CD14-positive monocyte (primary cell): Measurements from ENCODE around the gene ANTXR2. TPM values are rescaled to one million over a fixed set of nuclear protein-coding genes. Genes with fewer than 3 reads are reported as not detected.

ENCODE experiments used
- DNase-seq, 3 donors: peaks; one replicate each; pipeline ENCODE4 v3.0.0-alpha.2; 2011 to 2022
- H2AFZ ChIP-seq: 2 replicates; pipeline ENCODE4 v1.6.0; 2012; ENCODE audit warnings: mild to moderate bottlenecking, low read depth, low read length, inconsistent platforms; ENCODE audit not compliant: insufficient read depth, poor library complexity, severe bottlenecking
- H3K27ac ChIP-seq, 2 donors: 1 replicate in 1 of 2; 2 replicates in 1 of 2; pipeline ENCODE4 v1.5.1; 2012 to 2013; ENCODE audit warnings: low read length in 2 of 2, control low read depth in 1 of 2, inconsistent platforms in 1 of 2, low read depth in 1 of 2, mild to moderate bottlenecking in 1 of 2
- H3K27me3 ChIP-seq, 2 donors: one replicate each; pipeline versions ENCODE4 v1.6.0 to v1.6.1; 2011 to 2013; ENCODE audit warnings: low read length in 2 of 2; ENCODE audit not compliant: control insufficient read depth in 2 of 2, insufficient read depth in 2 of 2
- H3K36me3 ChIP-seq, 2 donors: replicated peaks in 1 of 2; 1 replicate in 1 of 2; 2 replicates in 1 of 2; pipeline versions ENCODE4 v1.5.1 to v1.6.1; 2012 to 2013; ENCODE audit warnings: low read length in 2 of 2, control low read depth in 1 of 2, inconsistent platforms in 1 of 2, mild to moderate bottlenecking in 1 of 2; ENCODE audit not compliant: insufficient read depth in 2 of 2, control insufficient read depth in 1 of 2
- H3K4me1 ChIP-seq, 2 donors: 1 replicate in 1 of 2; 2 replicates in 1 of 2; pipeline versions ENCODE4 v1.5.1 to v1.6.1; 2012 to 2013; ENCODE audit warnings: low read length in 2 of 2, control low read depth in 1 of 2, inconsistent platforms in 1 of 2, mild to moderate bottlenecking in 1 of 2, moderate library complexity in 1 of 2; ENCODE audit not compliant: insufficient read depth in 2 of 2, control insufficient read depth in 1 of 2
- H3K4me2 ChIP-seq: replicated peaks from 2 replicates; pipeline ENCODE3; 2012; ENCODE audit warnings: low read length, moderate library complexity, mild to moderate bottlenecking; ENCODE audit not compliant: poor library complexity, severe bottlenecking; ENCODE audit errors: extremely low read depth
- H3K4me3 ChIP-seq, 3 experiments: fragments of 200-600 bp in 1 of 3; sonication (generic) in 1 of 3; replicated peaks in 1 of 3; 1 replicate in 2 of 3; 2 replicates in 1 of 3; pipeline ENCODE4 v1.5.1; 2011 to 2013; ENCODE audit warnings: low read length in 3 of 3, mild to moderate bottlenecking in 3 of 3, control low read depth in 2 of 3, low read depth in 2 of 3, inconsistent platforms in 1 of 3, moderate library complexity in 1 of 3
- H3K79me2 ChIP-seq: 2 replicates; pipeline ENCODE4 v1.6.0; 2012; ENCODE audit warnings: mild to moderate bottlenecking, control low read depth, inconsistent platforms, low read length, moderate library complexity; ENCODE audit not compliant: insufficient read depth
- H3K9ac ChIP-seq: 2 replicates; pipeline ENCODE4 v1.6.0; 2017; ENCODE audit warnings: low read length, mild to moderate bottlenecking; ENCODE audit not compliant: insufficient read depth, poor library complexity, severe bottlenecking
- H3K9me3 ChIP-seq, 2 donors: replicated peaks in 1 of 2; 1 replicate in 1 of 2; 2 replicates in 1 of 2; pipeline versions ENCODE4 v1.5.1 to v1.6.1; 2012 to 2013; ENCODE audit warnings: low read length in 2 of 2, control low read depth in 1 of 2; ENCODE audit not compliant: control insufficient read depth in 1 of 2, insufficient read depth in 1 of 2
- H4K20me1 ChIP-seq: 2 replicates; pipeline ENCODE4 v1.6.0; 2012; ENCODE audit warnings: mild to moderate bottlenecking, low read length, control low read depth, moderate library complexity; ENCODE audit not compliant: insufficient read depth
- H3K27ac Mint-ChIP-seq, 7 donors: one replicate each; pipeline ENCODE4 v1.8.0; 2020; ENCODE audit warnings: mild to moderate bottlenecking in 7 of 7, mixed read lengths in 7 of 7, moderate library complexity in 6 of 7, inconsistent platforms in 2 of 7
- H3K27me3 Mint-ChIP-seq, 3 donors: one replicate each; pipeline ENCODE4 v1.8.0; 2021 to 2022; ENCODE audit warnings: low read depth in 3 of 3, mild to moderate bottlenecking in 3 of 3, mixed read lengths in 3 of 3, moderate library complexity in 3 of 3, inconsistent platforms in 1 of 3
- H3K36me3 Mint-ChIP-seq, 2 donors: one replicate each; pipeline ENCODE4 v1.8.0; 2020; ENCODE audit warnings: mixed read lengths in 2 of 2, inconsistent platforms in 1 of 2, mild to moderate bottlenecking in 1 of 2
- H3K4me1 Mint-ChIP-seq: one replicate; pipeline ENCODE4 v1.8.0; 2020; ENCODE audit warnings: mild to moderate bottlenecking, mixed read lengths
- H3K4me3 Mint-ChIP-seq, 2 donors: one replicate each; pipeline ENCODE4 v1.8.0; 2020; ENCODE audit warnings: mild to moderate bottlenecking in 2 of 2, mixed read lengths in 2 of 2, moderate library complexity in 1 of 2
- H3K9me3 Mint-ChIP-seq, 7 donors: one replicate each; pipeline ENCODE4 v1.8.0; 2020 to 2022; ENCODE audit warnings: mixed read lengths in 7 of 7, mild to moderate bottlenecking in 6 of 7, moderate library complexity in 6 of 7, inconsistent platforms in 2 of 7
- CTCF ChIP-seq: fragments of 200-600 bp; IDR thresholded peaks from one replicate; pipeline ENCODE4 v1.8.0; 2022; ENCODE audit warnings: antibody characterized with exemption, mild to moderate bottlenecking
- WGBS: methylation state at CpG from one replicate; pipeline ENCODE4 v1.1.5; 2013; ENCODE audit warnings: missing lambda C conversion rate; ENCODE audit not compliant: insufficient coverage; 5-methylcytosine and 5-hydroxymethylcytosine counted together
- intact Hi-C, 2 donors: fragments of 100-400 bp; cut with micrococcal nuclease; formaldehyde crosslinking; loops; one replicate each; pipeline versions ENCODE4 v1.15.0 to v1.15.1; 2023
- polyA plus RNA-seq, 3 donors: library from polyadenylated mRNA; depleted of rRNA in 1 of 3; unstranded in 2 of 3; stranded (reverse) in 1 of 3; fragments of 300-500 nt in 2 of 3; fragments of >200 nt in 1 of 3; fragmentation: Illumina TruSeq in 2 of 3; gene quantifications; 1 replicate in 2 of 3; 2 replicates in 1 of 3; pipeline ENCODE4 v1.2.3, GENCODE V29; 2012 to 2021

Gene ANTXR2
- polyA plus RNA-seq, 3 donors = 15.4 to 69.6 (median 59.2) TPM

- Histone ChIP-seq H3K9ac (no peak overlapping the region), H3K27me3 (no peaks in the 10 kb centered on the region), H3K79me2 (no peaks in the 10 kb centered on the region), H3K36me3 (peaks cover 0 to 4% of the 10 kb centered on the region in 2 donors), H3K4me1 (no peaks in the 10 kb centered on the region), H3K27ac (no peak overlapping the region), H3K9me3 (no peaks in the 10 kb centered on the region), H3K4me3 (no peak overlapping the region), H3K4me2 (no peak overlapping the region), H2AFZ (no peak overlapping the region), H4K20me1 (no peaks in the 10 kb centered on the region)
- intact Hi-C loops = no loop called here
- H3K27me3 Mint-ChIP-seq = peaks cover 0 to 3% (median 0%) of the 10 kb centered on the region in 3 donors
- no peak overlapping the region for H3K27ac Mint-ChIP-seq
- H3K4me1 Mint-ChIP-seq = no peaks in the 10 kb centered on the region
- no CpG with 5 or more reads among the region's 2 CpGs for WGBS
- H3K4me3 Mint-ChIP-seq = no peak overlapping the region
- H3K36me3 Mint-ChIP-seq = peaks cover 1 to 5% of the 10 kb centered on the region in 2 donors
- DNase-seq = no peak
- H3K9me3 Mint-ChIP-seq = peaks cover 0 to 5% (median 0%) of the 10 kb centered on the region in 7 donors
- no peak for TF ChIP-seq CTCF
These were observed 175.0 kb downstream of the ANTXR2 start for GRCh38 chr4:79898055-79898454.

GRCh38 chr4:79897174-79897573 is 175.9 kb downstream of the ANTXR2 start:
- peaks cover 0 to 3% (median 0%) of the 10 kb centered on the region in 3 donors for H3K27me3 Mint-ChIP-seq
- no peaks in the 10 kb centered on the region for H4K20me1 ChIP-seq
- no peaks in the 10 kb centered on the region for H3K27me3 ChIP-seq
- H3K9ac ChIP-seq = no peak overlapping the region
- peaks cover 0 to 1% of the 10 kb centered on the region in 2 donors for H3K36me3 Mint-ChIP-seq
- H3K9me3 ChIP-seq = no peaks in the 10 kb centered on the region
- no peak overlapping the region for H3K27ac ChIP-seq
- no peaks in the 10 kb centered on the region for H3K4me1 Mint-ChIP-seq
- intact Hi-C loops = no loop called here
- no peak overlapping the region for H3K4me3 Mint-ChIP-seq
- no peak for TF ChIP-seq CTCF
- no peak for DNase-seq
- H2AFZ ChIP-seq = no peak overlapping the region
- WGBS = 100% methylated on average over 2 of the region's 3 CpGs
- H3K4me3 ChIP-seq = no peak overlapping the region
- peaks cover 0 to 5% (median 0%) of the 10 kb centered on the region in 7 donors for H3K9me3 Mint-ChIP-seq
- no peaks in the 10 kb centered on the region for H3K4me1 ChIP-seq
- H3K36me3 ChIP-seq = no peaks in the 10 kb centered on the region
- H3K27ac Mint-ChIP-seq = no peak overlapping the region
- H3K79me2 ChIP-seq = no peaks in the 10 kb centered on the region
- no peak overlapping the region for H3K4me2 ChIP-seq
